T-helper 17 cell (primary cell): Measurements from ENCODE around the gene SSBP3. TPM values are rescaled to one million over a fixed set of nuclear protein-coding genes. Genes with fewer than 3 reads are reported as not detected.

Source experiments
- ATAC-seq: fragments of 150-1000 bp; cut with Tn5 transposase; 2 replicates; pipeline ENCODE4 v1.10.0; 2021; ENCODE audit warnings: mild to moderate bottlenecking, moderate library complexity
- DNase-seq, 3 donors: peaks; one replicate each; pipeline versions ENCODE4 v3.0.0 to v3.0.0-alpha.2; 2020 to 2021
- H3K9me3 ChIP-seq: one replicate; pipeline ENCODE4 v1.7.0; 2013; ENCODE audit warnings: low read length, mild to moderate bottlenecking; ENCODE audit not compliant: control insufficient read depth, poor library complexity, severe bottlenecking
- H3K27ac Mint-ChIP-seq: one replicate; pipeline ENCODE4 v1.8.0; 2022; ENCODE audit warnings: mild to moderate bottlenecking, moderate library complexity, mixed read lengths
- H3K27me3 Mint-ChIP-seq: one replicate; pipeline ENCODE4 v1.8.0; 2022; ENCODE audit warnings: mixed read lengths
- H3K36me3 Mint-ChIP-seq: one replicate; pipeline ENCODE4 v1.8.0; 2022; ENCODE audit warnings: low read depth, mixed read lengths
- H3K4me1 Mint-ChIP-seq: one replicate; pipeline ENCODE4 v1.8.0; 2022; ENCODE audit warnings: mild to moderate bottlenecking, mixed read lengths
- H3K4me3 Mint-ChIP-seq: one replicate; pipeline ENCODE4 v1.8.0; 2022; ENCODE audit warnings: mild to moderate bottlenecking, moderate library complexity, mixed read lengths
- total RNA-seq, 4 donors: library from RNA in 2 of 4; stranded (reverse) in 2 of 4; gene quantifications; one replicate each; pipeline ENCODE4 v1.2.3 and lab custom pipeline; 2022 to 2026

The SSBP3 gene
- total RNA-seq, 2 donors from 2014 or later = 64.9 to 67.4 TPM

DNA sequence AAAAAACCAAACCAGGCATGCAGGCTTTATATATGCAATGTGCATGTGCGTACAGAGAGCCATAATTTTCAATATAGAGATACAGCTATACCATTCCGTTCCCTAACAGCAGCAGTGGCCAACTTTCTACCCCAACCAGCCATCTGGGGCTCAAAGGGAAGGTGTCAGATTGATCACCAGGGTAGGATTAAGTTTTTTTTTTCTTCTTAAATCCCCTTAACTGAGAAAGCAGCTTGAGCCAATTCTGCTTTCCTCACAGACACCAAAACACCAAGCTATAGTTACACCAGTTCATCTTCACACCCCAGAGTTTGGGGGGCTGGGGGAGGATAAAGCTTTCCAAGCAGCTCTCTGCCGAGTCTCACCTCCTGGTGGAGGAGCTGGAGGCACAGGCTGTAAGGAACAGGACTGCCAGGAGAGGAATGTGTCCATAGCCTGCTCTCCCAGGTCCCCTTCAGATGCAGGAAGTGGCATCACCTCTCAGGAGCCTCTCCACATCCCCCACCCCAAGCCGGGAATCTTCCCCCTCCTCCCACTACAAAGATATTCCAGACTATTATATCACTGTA, 87.9 kb downstream of the SSBP3 start:
- H3K4me1 Mint-ChIP-seq = peaks cover 43% of the 10 kb centered on the region
- DNase-seq (no peak), ATAC-seq (no peak)
- H3K36me3 Mint-ChIP-seq = no peaks in the 10 kb centered on the region
- no peaks in the 10 kb centered on the region for H3K9me3 ChIP-seq
- H3K27me3 Mint-ChIP-seq = no peaks in the 10 kb centered on the region
- no peak overlapping the region for H3K27ac Mint-ChIP-seq
- H3K4me3 Mint-ChIP-seq = no peak overlapping the region

DNA sequence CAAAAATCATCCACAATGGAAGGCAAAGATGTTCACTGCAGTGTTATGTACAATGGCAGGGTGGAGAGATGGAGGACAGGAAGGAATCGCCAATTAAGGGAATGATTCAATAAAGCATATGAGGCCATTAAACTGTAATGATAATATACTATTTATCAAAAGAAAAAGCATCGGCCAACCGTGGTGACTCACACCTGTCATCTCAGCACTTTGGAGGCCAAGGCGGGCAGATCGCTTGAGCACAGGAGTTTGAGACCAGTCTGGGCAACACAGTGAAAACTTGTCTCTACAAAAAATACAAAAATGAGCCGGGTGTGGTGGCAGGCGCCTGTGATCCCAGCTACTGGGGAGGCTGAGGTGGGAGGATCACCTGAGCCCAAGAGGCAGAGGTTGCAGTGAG, 89.1 kb downstream of the SSBP3 start:
- DNase-seq (no peak), ATAC-seq (no peak)
- Mint-ChIP-seq H3K36me3 (no peaks in the 10 kb centered on the region), H3K27ac (peak overlapping the region; percentile 59), H3K27me3 (no peaks in the 10 kb centered on the region), H3K4me3 (no peak overlapping the region), H3K4me1 (peaks cover 36% of the 10 kb centered on the region)
- no peaks in the 10 kb centered on the region for H3K9me3 ChIP-seq

DNA sequence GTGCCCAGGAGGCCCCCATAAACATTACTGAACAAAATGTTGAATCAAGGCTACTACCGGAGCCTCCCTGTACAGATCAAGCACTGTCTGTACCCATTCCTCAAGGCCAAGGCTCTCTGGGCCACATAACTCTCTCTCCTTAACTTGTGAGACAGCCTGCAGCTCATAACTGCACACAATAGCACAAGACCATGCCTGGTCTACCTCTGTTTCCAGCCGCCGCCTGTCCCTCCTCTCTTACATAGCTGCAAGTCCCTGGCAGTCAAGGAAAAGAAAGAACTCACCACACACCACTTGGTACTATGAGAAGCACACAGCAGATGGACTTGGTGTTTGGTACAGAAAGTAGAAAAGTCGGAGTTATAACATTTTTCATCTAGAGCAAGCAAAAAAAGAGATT, 91.1 kb downstream of the SSBP3 start:
- DNase-seq = no peak
- Mint-ChIP-seq H3K27ac (peak overlapping the region; percentile 53), H3K4me3 (no peak overlapping the region), H3K4me1 (peaks cover 37% of the 10 kb centered on the region), H3K36me3 (no peaks in the 10 kb centered on the region), H3K27me3 (no peaks in the 10 kb centered on the region)
- no peak for ATAC-seq
- H3K9me3 ChIP-seq = no peaks in the 10 kb centered on the region

DNA sequence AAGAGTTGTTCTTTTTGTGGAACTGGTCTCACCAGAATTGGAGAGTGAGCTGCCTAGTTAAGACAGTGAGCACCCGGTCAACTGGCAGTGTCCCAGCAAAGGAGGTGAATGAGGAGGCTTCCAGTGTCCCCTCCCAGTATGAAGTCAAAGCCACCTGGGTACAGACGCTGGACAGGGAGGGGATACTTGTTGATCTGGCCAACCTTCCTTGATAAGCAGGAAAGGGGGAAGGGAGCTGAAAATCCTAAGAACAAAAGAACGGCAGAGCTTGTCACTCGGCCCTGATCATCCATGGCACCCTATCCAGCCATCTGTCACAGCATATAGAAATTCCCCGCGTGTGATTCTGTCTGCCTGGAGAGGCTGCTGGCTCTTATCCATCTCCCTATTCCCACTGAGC, 91.5 kb downstream of the SSBP3 start:
- DNase-seq = no peak
- Mint-ChIP-seq H3K27ac (peak overlapping the region; percentile 53), H3K4me3 (no peak overlapping the region), H3K27me3 (no peaks in the 10 kb centered on the region), H3K4me1 (peaks cover 36% of the 10 kb centered on the region), H3K36me3 (no peaks in the 10 kb centered on the region)
- ATAC-seq = no peak
- H3K9me3 ChIP-seq = no peaks in the 10 kb centered on the region

- peak overlapping the region; percentile 11 for H3K27ac Mint-ChIP-seq
- DNase-seq (no peak), ATAC-seq (no peak)
- no peak overlapping the region for H3K4me3 Mint-ChIP-seq
- no peaks in the 10 kb centered on the region for H3K9me3 ChIP-seq
- no peaks in the 10 kb centered on the region for H3K36me3 Mint-ChIP-seq
- peaks cover 33% of the 10 kb centered on the region for H3K4me1 Mint-ChIP-seq
- no peaks in the 10 kb centered on the region for H3K27me3 Mint-ChIP-seq
Measured at GRCh38 chr1:54312796-54313316, 93.3 kb downstream of the SSBP3 start.

- H3K4me3 Mint-ChIP-seq = no peak overlapping the region
- DNase-seq = no peak
- ATAC-seq = no peak
- peaks cover 29% of the 10 kb centered on the region for H3K4me1 Mint-ChIP-seq
- H3K27me3 Mint-ChIP-seq = no peaks in the 10 kb centered on the region
- H3K36me3 Mint-ChIP-seq = no peaks in the 10 kb centered on the region
- H3K27ac Mint-ChIP-seq = peak overlapping the region; percentile 76
- H3K9me3 ChIP-seq = no peaks in the 10 kb centered on the region
Measured at GRCh38 chr1:54311506-54311905, 94.7 kb downstream of the SSBP3 start.

GRCh38 chr1:54310439-54311328, 95.5 kb downstream of the SSBP3 start:
- peaks cover 34% of the 10 kb centered on the region for H3K4me1 Mint-ChIP-seq

GRCh38 chr1:54309631-54310366, 96.4 kb downstream of the SSBP3 start:
- Mint-ChIP-seq H3K36me3 (no peaks in the 10 kb centered on the region), H3K27me3 (no peaks in the 10 kb centered on the region), H3K27ac (no peak overlapping the region), H3K4me1 (peaks cover 30% of the 10 kb centered on the region), H3K4me3 (peak overlapping the region; percentile 47)
- DNase-seq = no peak
- ATAC-seq = no peak
- H3K9me3 ChIP-seq = no peaks in the 10 kb centered on the region

More at GRCh38 chr1:54310439-54311328, 95.5 kb downstream of the SSBP3 start:
- no peaks in the 10 kb centered on the region for H3K9me3 ChIP-seq
- DNase-seq (no peak), ATAC-seq (peak; percentile 33)
- Mint-ChIP-seq H3K4me3 (peak overlapping the region; percentile 47), H3K27me3 (no peaks in the 10 kb centered on the region), H3K27ac (peak overlapping the region; percentile 32), H3K36me3 (no peaks in the 10 kb centered on the region)

- no peaks in the 10 kb centered on the region for H3K9me3 ChIP-seq
- no peaks in the 10 kb centered on the region for H3K36me3 Mint-ChIP-seq
- H3K27me3 Mint-ChIP-seq = no peaks in the 10 kb centered on the region
- H3K4me1 Mint-ChIP-seq = peaks cover 37% of the 10 kb centered on the region
- ATAC-seq (no peak), DNase-seq (no peak)
- no peak overlapping the region for H3K27ac Mint-ChIP-seq
- no peak overlapping the region for H3K4me3 Mint-ChIP-seq
Measured at GRCh38 chr1:54307305-54307704, 98.9 kb downstream of the SSBP3 start.

- no peak for ATAC-seq
- Mint-ChIP-seq H3K4me1 (peaks cover 40% of the 10 kb centered on the region), H3K36me3 (no peaks in the 10 kb centered on the region), H3K4me3 (peak overlapping the region; percentile 49), H3K27me3 (no peaks in the 10 kb centered on the region), H3K27ac (peak overlapping the region; percentile 34)
- no peak for DNase-seq
- no peaks in the 10 kb centered on the region for H3K9me3 ChIP-seq
Measured at GRCh38 chr1:54305906-54306514, 100.2 kb downstream of the SSBP3 start.

GRCh38 chr1:54304518-54304917, 101.7 kb downstream of the SSBP3 start:
- H3K27me3 Mint-ChIP-seq = no peaks in the 10 kb centered on the region
- H3K36me3 Mint-ChIP-seq = peaks cover 2% of the 10 kb centered on the region
- DNase-seq (no peak), ATAC-seq (no peak)
- no peak overlapping the region for H3K4me3 Mint-ChIP-seq
- no peaks in the 10 kb centered on the region for H3K9me3 ChIP-seq
- peaks cover 37% of the 10 kb centered on the region for H3K4me1 Mint-ChIP-seq
- H3K27ac Mint-ChIP-seq = no peak overlapping the region

- Mint-ChIP-seq H3K4me3 (no peak overlapping the region), H3K4me1 (peaks cover 49% of the 10 kb centered on the region)
- DNase-seq = no peak
Measured at GRCh38 chr1:54302951-54303843, 103.0 kb downstream of the SSBP3 start.

More at GRCh38 chr1:54302951-54303843, 103.0 kb downstream of the SSBP3 start:
- no peak for ATAC-seq
- Mint-ChIP-seq H3K27me3 (no peaks in the 10 kb centered on the region), H3K36me3 (peaks cover 2% of the 10 kb centered on the region), H3K27ac (peak overlapping the region; percentile 47)
- H3K9me3 ChIP-seq = no peaks in the 10 kb centered on the region
